GM12891 (cell line): Measurements from ENCODE around the gene HMGCL.

Experiments
- DNase-seq: peaks from one replicate; pipeline ENCODE4 v3.0.0; 2011; ENCODE audit warnings: low spot score; ENCODE audit not compliant: insufficient read length
- FAIRE-seq: peaks from 2 replicates; lab custom pipeline; 2011; peaks lifted over from hg19 to GRCh38; lab: Jason Lieb, UNC
- PAX5 ChIP-seq: IDR thresholded peaks from 2 replicates; pipeline ENCODE4 v1.6.1; 2011; ENCODE audit warnings: low read length, moderate library complexity, mild to moderate bottlenecking; ENCODE audit not compliant: insufficient read depth, severe bottlenecking
- POLR2A ChIP-seq: IDR thresholded peaks from 2 replicates; pipeline ENCODE4 v1.6.1; 2011; ENCODE audit warnings: low read depth, low read length, control low read depth
- POLR2AphosphoS5 ChIP-seq: IDR thresholded peaks from 2 replicates; pipeline ENCODE4 v1.6.1; 2011; ENCODE audit warnings: low read depth, low read length, control low read depth
- POU2F2 ChIP-seq: IDR thresholded peaks from 2 replicates; pipeline ENCODE4 v1.6.1; 2011; ENCODE audit warnings: low read depth, mild to moderate bottlenecking, control low read depth, low read length, moderate library complexity
- SPI1 ChIP-seq: IDR thresholded peaks from 2 replicates; pipeline ENCODE4 v1.6.1; 2011; ENCODE audit warnings: low read depth, low read length, control low read depth
- TAF1 ChIP-seq: IDR thresholded peaks from 2 replicates; pipeline ENCODE4 v1.6.1; 2011; ENCODE audit warnings: low read depth, low read length, control low read depth

Gene HMGCL

GRCh38 chr1:23825762-23826522 is 713 bp upstream of the HMGCL start:
- no peak for DNase-seq
- FAIRE-seq, result peak; percentile 16
- no peak for TF ChIP-seq TAF1
- no peak for TF ChIP-seq PAX5
- no peak for TF ChIP-seq POLR2AphosphoS5
- TF ChIP-seq SPI1, result no peak
- no peak for TF ChIP-seq POU2F2
- TF ChIP-seq POLR2A, result no peak

- DNase-seq, result no peak
- no peak for FAIRE-seq
- TF ChIP-seq SPI1, result no peak
- TF ChIP-seq POLR2A, result no peak
- no peak for TF ChIP-seq POU2F2
- TF ChIP-seq TAF1, result no peak
- TF ChIP-seq PAX5, result no peak
- no peak for TF ChIP-seq POLR2AphosphoS5
Measured at GRCh38 chr1:23824711-23825075, 536 bp downstream of the HMGCL start.

GRCh38 chr1:23823767-23824166 is 1.5 kb downstream of the HMGCL start:
- DNase-seq (no peak), FAIRE-seq (no peak)
- no peak for TF ChIP-seq TAF1
- TF ChIP-seq SPI1, result no peak
- no peak for TF ChIP-seq POLR2AphosphoS5
- TF ChIP-seq PAX5, result no peak
- no peak for TF ChIP-seq POLR2A
- TF ChIP-seq POU2F2, result no peak

- DNase-seq (no peak), FAIRE-seq (no peak)
- TF ChIP-seq POU2F2 (no peak), PAX5 (no peak), TAF1 (no peak), POLR2AphosphoS5 (no peak), SPI1 (no peak), POLR2A (no peak)
Measured at GRCh38 chr1:23817633-23818032, 7.6 kb downstream of the HMGCL start.

GRCh38 chr1:23816906-23817305 is 8.3 kb downstream of the HMGCL start:
- no peak for FAIRE-seq
- DNase-seq, result no peak
- TF ChIP-seq PAX5, result no peak
- TF ChIP-seq POU2F2, result no peak
- no peak for TF ChIP-seq POLR2A
- no peak for TF ChIP-seq POLR2AphosphoS5
- no peak for TF ChIP-seq TAF1
- no peak for TF ChIP-seq SPI1

- no peak for DNase-seq
- TF ChIP-seq POLR2AphosphoS5 (no peak), TAF1 (no peak), POU2F2 (no peak), POLR2A (no peak)
- FAIRE-seq, result no peak
Measured at GRCh38 chr1:23816361-23816760, 8.9 kb downstream of the HMGCL start.

- TF ChIP-seq TAF1 (no peak), POLR2A (no peak), SPI1 (no peak), PAX5 (no peak), POLR2AphosphoS5 (no peak), POU2F2 (no peak)
- DNase-seq (no peak), FAIRE-seq (no peak)
Measured at GRCh38 chr1:23814016-23814415, 11.2 kb downstream of the HMGCL start.

GRCh38 chr1:23810818-23811540 is 14.2 kb downstream of the HMGCL start:
- DNase-seq, result no peak
- TF ChIP-seq POLR2AphosphoS5 (no peak), SPI1 (peak; percentile 46; the same call in 1 of the 2 replicates)
- FAIRE-seq, result peak; percentile 99

- FAIRE-seq (peak; percentile 88), DNase-seq (peak; percentile 77)
- TF ChIP-seq SPI1, result no peak
- no peak for TF ChIP-seq POLR2A
- no peak for TF ChIP-seq PAX5
- TF ChIP-seq TAF1, result no peak
- no peak for TF ChIP-seq POLR2AphosphoS5
- TF ChIP-seq POU2F2, result no peak
Measured at GRCh38 chr1:23809751-23810171, 15.5 kb downstream of the HMGCL start.

- FAIRE-seq, result no peak
- no peak for DNase-seq
- TF ChIP-seq TAF1 (no peak), POLR2AphosphoS5 (no peak), PAX5 (no peak), POLR2A (no peak), POU2F2 (no peak), SPI1 (no peak)
Measured at GRCh38 chr1:23807453-23807852, 17.8 kb downstream of the HMGCL start.
